ENCODE measurements around the gene RO60. TPM values are rescaled to one million over a fixed set of nuclear protein-coding genes. Genes with fewer than 3 reads are reported as not detected.
A peak's percentile ranks its signal among the peaks of the same experiment; 100 is the strongest.

RO60 gene
- total and polyA plus RNA-seq, 8 donors: 4.3 to 31.3 (median 19.5) TPM

DNA sequence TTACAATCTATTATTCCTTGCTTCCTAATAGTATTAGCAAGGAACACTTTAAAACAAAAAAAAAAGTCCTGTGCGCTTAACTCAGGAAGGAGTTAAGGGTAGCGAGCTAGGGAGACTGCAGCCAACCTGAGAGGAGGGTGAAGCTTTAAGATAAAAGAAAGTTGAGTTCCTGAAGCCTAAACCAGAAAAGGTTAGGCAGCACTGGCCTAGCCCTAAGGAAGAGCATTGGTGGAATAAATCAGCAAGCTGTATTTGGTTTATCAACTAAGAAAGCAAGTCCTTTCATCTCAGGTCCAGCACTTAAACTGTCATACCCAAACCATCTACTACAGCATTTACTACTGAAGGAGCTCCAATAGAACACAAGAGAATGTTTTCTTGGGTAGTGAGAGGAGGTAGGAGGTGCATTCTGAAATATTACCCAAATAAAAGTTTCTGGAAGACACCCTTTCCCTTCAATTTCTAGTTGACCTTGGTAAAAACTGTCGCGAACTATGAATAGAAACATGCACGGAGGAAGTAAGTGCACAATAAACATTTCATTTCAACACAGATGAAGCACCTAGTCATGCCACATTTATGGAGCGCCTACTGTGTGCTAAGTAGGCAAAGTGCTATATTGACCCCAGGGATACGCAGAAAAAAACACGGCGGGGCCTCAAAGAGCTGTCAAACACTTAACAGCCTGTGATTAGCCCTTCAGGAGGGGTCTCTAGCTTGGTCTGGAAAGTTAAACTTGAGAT lies 44.5 kb downstream of the RO60 start:
- H3K36me3 ChIP-seq: no peaks in the 10 kb centered on the region
- DNase-seq (no peak), ATAC-seq (no peak), FAIRE-seq (no peak)
- intact Hi-C loops (cut with DNase I): loop anchor here in 1 of 3 donors (5.0 kb wide), 1 partner anchor 47 kb away; the partner anchor contains the start of genes RO60 and UCHL5
- H3K27me3 ChIP-seq: no peaks in the 10 kb centered on the region
- peak overlapping the region; percentile 83 to 86 (median 84) for H3K27ac ChIP-seq
- TF ChIP-seq CTCF (IDR thresholded peaks at IDR 0.05): no peak
- 21 to 24% methylated on average over 9 of the region's 9 CpGs for WGBS, 2 donors
- peaks cover 0 to 9% (median 5%) of the 10 kb centered on the region in 3 donors for H3K4me1 ChIP-seq
- H3K9me3 ChIP-seq: no peaks in the 10 kb centered on the region
- H3K4me3 ChIP-seq: peak overlapping the region; percentile 64 to 91 (median 88)

- peak in 5 of 6 donors; percentile 9 to 69 (median 29) for DNase-seq
- H3K4me3 ChIP-seq: peak overlapping the region; percentile 64 to 91 (median 88)
- intact Hi-C loops (cut with DNase I): loop anchor here in 1 of 3 donors (5.0 kb wide), 1 partner anchor 47 kb away; the partner anchor contains the start of genes RO60 and UCHL5
- peaks cover 0 to 9% (median 5%) of the 10 kb centered on the region in 3 donors for H3K4me1 ChIP-seq
- no peaks in the 10 kb centered on the region for H3K27me3 ChIP-seq
- FAIRE-seq: no peak
- no peak for TF ChIP-seq CTCF (IDR thresholded peaks at IDR 0.05)
- peak overlapping the region; percentile 83 to 86 (median 84) for H3K27ac ChIP-seq
- H3K9me3 ChIP-seq: no peaks in the 10 kb centered on the region
- WGBS, 2 donors: 0 to 1% methylated on average over 24 of the region's 24 CpGs
- ATAC-seq: peak; percentile 44 to 73 (median 62)
- H3K36me3 ChIP-seq: no peaks in the 10 kb centered on the region
These were observed 45.1 kb downstream of the RO60 start for GRCh38 chr1:193104502-193104906.

- FAIRE-seq (no peak), DNase-seq (peak; percentile 84 to 95 (median 87)), ATAC-seq (peak; percentile 95 to 98 (median 97))
- Histone ChIP-seq H3K4me3 (peak within 1 kb of the TSS; percentile 64 to 91 (median 88)), H3K9me3 (no peaks in the 10 kb centered on the region), H3K27ac (peak within 1 kb of the TSS; percentile 83 to 86 (median 84)), H3K4me1 (peaks cover 0 to 9% (median 5%) of the 10 kb centered on the region in 3 donors), H3K27me3 (no peaks in the 10 kb centered on the region), H3K36me3 (no peaks in the 10 kb centered on the region)
- intact Hi-C loops (cut with DNase I): loop anchor here in 1 of 3 donors (5.0 kb wide), 1 partner anchor 48 kb away; the partner anchor contains the start of genes RO60 and UCHL5
- 0% methylated on average over 64 to 73 of the region's 73 CpGs for WGBS, 2 donors
- TF ChIP-seq CTCF (IDR thresholded peaks at IDR 0.05): no peak
These were observed 45.8 kb downstream of the RO60 start, which contains the start of gene GLRX2 for GRCh38 chr1:193104907-193105820. Gene GLRX2, minus strand, starts transcription at chr1:193105414. Its CDS starts 32 bp downstream, at chr1:193105382.

DNA sequence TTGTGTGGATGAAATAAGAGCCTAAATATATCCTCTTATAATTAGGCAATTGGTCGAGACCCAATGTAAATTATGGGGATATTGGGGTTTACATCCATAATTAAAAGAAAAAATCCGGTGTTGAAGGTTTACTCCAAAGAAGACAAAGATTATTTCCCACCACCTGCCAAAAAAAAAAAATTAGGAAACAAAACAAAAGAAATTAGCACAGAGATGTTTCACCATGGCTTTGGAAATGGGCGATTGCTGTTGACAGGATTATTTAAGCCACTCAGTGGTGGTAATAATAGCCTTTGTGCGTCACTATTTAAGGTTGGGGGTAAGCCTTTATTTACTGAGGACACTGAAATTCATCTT lies 46.4 kb downstream of the RO60 start:
- no peaks in the 10 kb centered on the region for H3K27me3 ChIP-seq
- peaks cover 0 to 9% (median 5%) of the 10 kb centered on the region in 3 donors for H3K4me1 ChIP-seq
- DNase-seq: no peak
- no peak for FAIRE-seq
- intact Hi-C loops (cut with DNase I): no loop called here
- no peaks in the 10 kb centered on the region for H3K36me3 ChIP-seq
- peak overlapping the region; percentile 83 to 86 (median 84) for H3K27ac ChIP-seq
- no peaks in the 10 kb centered on the region for H3K9me3 ChIP-seq
- peak overlapping the region in 3 of 4 donors; percentile 64 to 91 (median 88) for H3K4me3 ChIP-seq
- WGBS, 2 donors: 23 to 24% methylated on average over 4 of the region's 4 CpGs
- no peak for TF ChIP-seq CTCF (IDR thresholded peaks at IDR 0.05)
- no peak for ATAC-seq
